K562 (cell line): ENCODE data around the gene THAP6. TPM values are rescaled to one million over a fixed set of nuclear protein-coding genes. Genes with fewer than 3 reads are reported as not detected.
A peak's percentile ranks its signal among the peaks of the same experiment; 100 is the strongest.

Source experiments
- ATAC-seq: fragments of 200-7000 bp; cut with Tn5 transposase; 3 replicates; pipeline ENCODE4 v1.9.1; 2020; ENCODE audit warnings: moderate library complexity
- BruUV-seq: library from RNA; stranded (reverse); fragments of 400-500 nt; replicated peaks from 2 replicates; lab custom pipeline; 2021; lab: Mats Ljungman, UMichigan
- CTCF ChIA-PET: fragments of 300-600 bp; formaldehyde crosslinking; extraction: SDS; loops from one replicate; lab custom pipeline; 2021; ENCODE audit warnings: low intra/inter-chr PET ratio; lab: Yijun Ruan, JAX
- POLR2A ChIA-PET: fragments of 300-600, 350-650 bp; sonication (Branson Sonifier 250); formaldehyde crosslinking; extraction: SDS; loops from one replicate; lab custom pipeline; 2021; ENCODE audit warnings: antibody characterized with exemption, inconsistent platforms; lab: Yijun Ruan, JAX
- DNase-seq, 4 experiments: peaks; one replicate each; pipeline versions ENCODE4 v3.0.0 to v3.0.0-alpha.2; 2011 to 2018; ENCODE audit warnings: low spot score in 3 of 4, mixed read lengths in 3 of 4; ENCODE audit errors: extremely low read depth in 1 of 4
- FAIRE-seq: peaks from 2 replicates; lab custom pipeline; 2011; peaks lifted over from hg19 to GRCh38; lab: Jason Lieb, UNC
- H2AFZ ChIP-seq: 2 replicates; pipeline ENCODE4 v1.6.0; 2011; ENCODE audit warnings: low read depth, low read length, control low read depth, inconsistent platforms
- H3K27ac ChIP-seq: fragments of 200-600 bp; 3 replicates; pipeline ENCODE4 v1.8.0; 2011; ENCODE audit warnings: low read depth, mild to moderate bottlenecking, control low read depth, inconsistent platforms, low read length, moderate library complexity, mixed read lengths; ENCODE audit errors: extremely low read depth
- H3K27me3 ChIP-seq, 2 experiments: fragments of 300-600 bp in 1 of 2; 2 replicates in 1 of 2; 3 replicates in 1 of 2; pipeline versions ENCODE4 v1.6.0 to v1.8.0; 2011; ENCODE audit warnings: inconsistent platforms in 2 of 2, low read length in 2 of 2, mild to moderate bottlenecking in 1 of 2, mixed read lengths in 1 of 2, moderate library complexity in 1 of 2; ENCODE audit not compliant: control insufficient read depth in 2 of 2, insufficient read depth in 2 of 2
- H3K36me3 ChIP-seq: fragments of 300-600 bp; 3 replicates; pipeline ENCODE4 v1.8.0; 2011; ENCODE audit warnings: mild to moderate bottlenecking, low read length, inconsistent platforms; ENCODE audit not compliant: control insufficient read depth, insufficient read depth
- H3K4me1 ChIP-seq, 2 experiments: fragments of 200-600 bp in 1 of 2; replicated peaks in 1 of 2; 2 replicates in 1 of 2; 3 replicates in 1 of 2; pipeline versions ENCODE4 v1.5.1 to v1.8.0; 2011; ENCODE audit warnings: inconsistent platforms in 2 of 2, low read length in 2 of 2, mild to moderate bottlenecking in 1 of 2, mixed read lengths in 1 of 2, moderate library complexity in 1 of 2; ENCODE audit not compliant: control insufficient read depth in 2 of 2, insufficient read depth in 2 of 2
- H3K4me2 ChIP-seq: 2 replicates; pipeline ENCODE4 v1.6.1; 2011; ENCODE audit warnings: low read length, control low read depth, inconsistent platforms, mixed read lengths; ENCODE audit not compliant: insufficient read depth
- H3K4me3 ChIP-seq: fragments of 200-600 bp; sonication (generic), shearing (Covaris generic); 2 replicates; pipeline ENCODE4 v1.5.1; 2016; ENCODE audit warnings: control low read depth, inconsistent platforms
- H3K79me2 ChIP-seq: fragments of 200-600 bp; 3 replicates; pipeline ENCODE4 v1.8.0; 2011; ENCODE audit warnings: low read length, inconsistent platforms; ENCODE audit not compliant: control insufficient read depth, insufficient read depth
- H3K9ac ChIP-seq, 2 experiments: 2 replicates each; pipeline versions ENCODE4 v1.6.0 to v1.6.1; 2011; ENCODE audit warnings: low read depth in 2 of 2, low read length in 2 of 2, control low read depth in 1 of 2, inconsistent platforms in 1 of 2, mild to moderate bottlenecking in 1 of 2, mixed read lengths in 1 of 2; ENCODE audit not compliant: insufficient read depth in 1 of 2
- H3K9me1 ChIP-seq: one replicate; pipeline ENCODE4 v1.6.0; 2011; ENCODE audit warnings: inconsistent platforms, mild to moderate bottlenecking, low read length, moderate library complexity; ENCODE audit not compliant: control insufficient read depth, insufficient read depth
- H3K9me3 ChIP-seq: replicated peaks from 2 replicates; pipeline ENCODE4 v1.5.1; 2011; ENCODE audit warnings: low read depth, low read length, inconsistent platforms; ENCODE audit not compliant: control insufficient read depth, insufficient read depth
- H4K20me1 ChIP-seq: replicated peaks from 2 replicates; pipeline ENCODE4 v1.6.1; 2011; ENCODE audit warnings: low read length, inconsistent platforms, mixed read lengths; ENCODE audit not compliant: control insufficient read depth, insufficient read depth
- CBX2 ChIP-seq: fragments of 200-600 bp; sonication (generic); IDR thresholded peaks from one replicate; pipeline ENCODE4 v1.6.1; 2012; ENCODE audit warnings: mild to moderate bottlenecking, low read length, inconsistent platforms; ENCODE audit not compliant: insufficient read depth, poor library complexity, severe bottlenecking
- CBX3 ChIP-seq, 2 experiments: IDR thresholded peaks; 1 replicate in 1 of 2; 2 replicates in 1 of 2; pipeline ENCODE4 v1.6.1; 2012; ENCODE audit warnings: inconsistent platforms in 2 of 2, low read length in 2 of 2, borderline replicate concordance in 1 of 2, control low read depth in 1 of 2
- DNMT1 ChIP-seq: fragments of 450-650 bp; IDR thresholded peaks from 2 replicates; pipeline ENCODE4 v1.6.1; 2016; ENCODE audit warnings: antibody characterized with exemption, mild to moderate bottlenecking
- HSF4 ChIP-seq: fragments of 250-450 bp; sonication (Bioruptor Pico); IDR thresholded peaks from 2 replicates; pipeline ENCODE4 v2.1.2; 2022; ENCODE audit warnings: mild to moderate bottlenecking, moderate library complexity, borderline replicate concordance
- NFIX ChIP-seq: fragments of 250-450 bp; sonication (Bioruptor Pico); IDR thresholded peaks from 2 replicates; pipeline ENCODE4 v1.4.0; 2020; ENCODE audit warnings: low read depth, mild to moderate bottlenecking, moderate library complexity
- PTRF ChIP-seq: fragments of 450-650 bp; IDR thresholded peaks from 2 replicates; pipeline ENCODE4 v1.6.1; 2016; ENCODE audit warnings: mild to moderate bottlenecking, missing genetic modification characterization, missing compliant biosample characterization
- RBFOX2 ChIP-seq: fragments of 200-400 bp; formaldehyde crosslinking; IDR thresholded peaks from 2 replicates; pipeline ENCODE4 v1.6.1; 2017; ENCODE audit warnings: low read depth, mild to moderate bottlenecking, low read length, moderate library complexity
- RFX5 ChIP-seq: IDR thresholded peaks from 2 replicates; pipeline ENCODE4 v1.6.1; 2011; ENCODE audit warnings: low read depth, mild to moderate bottlenecking, improper control_type of control experiment, low read length
- ZNF175 ChIP-seq: fragments of 200-800 bp; sonication (Bioruptor generic); IDR thresholded peaks from 2 replicates; pipeline ENCODE4 v1.6.1; 2016; ENCODE audit warnings: low read depth, mild to moderate bottlenecking, missing genetic modification characterization, missing compliant biosample characterization
- WGBS: fragments of 100-300 bp; shearing (Covaris generic); methylation state at CpG from one replicate; pipeline ENCODE4 v1.1.6; 2016; ENCODE audit warnings: low coverage, mixed read lengths; ENCODE audit not compliant: insufficient coverage; ENCODE audit errors: missing lambda C conversion rate; 5-methylcytosine and 5-hydroxymethylcytosine counted together
- in situ Hi-C: fragments of 300-500 bp; cut with MboI; formaldehyde crosslinking; loops from 4 replicates; pipeline ENCODE4 v1.15.0; 2018; ENCODE audit warnings: inconsistent platforms, mixed read lengths
- intact Hi-C: fragments of 100-400 bp; cut with micrococcal nuclease; formaldehyde crosslinking; loops from 2 replicates; pipeline ENCODE4 v1.14.2; 2022
- polyA plus RNA-seq, 8 experiments: library from polyadenylated mRNA; depleted of rRNA in 4 of 8; stranded (reverse) in 5 of 8; unstranded in 3 of 8; fragments of >200 nt; fragmentation: Nextera tagmentation in 2 of 8; fragmentation: Illumina TruSeq in 1 of 8; extraction: Ambion mirVana in 2 of 8; extraction: Trizol in 1 of 8; gene quantifications; 2 replicates each; pipeline versions ENCODE4 v1.2.1 to v1.2.3, GENCODE V29; 2011 to 2014; ENCODE audit warnings: inconsistent platforms in 1 of 8, missing spikeins in 1 of 8
- total RNA-seq, 7 experiments: library from RNA; depleted of rRNA in 6 of 7; stranded (reverse); fragments of >200 nt in 6 of 7; fragmentation: Illumina TruSeq in 2 of 7; extraction: Trizol in 2 of 7; gene quantifications; 2 replicates each; pipeline versions ENCODE4 v1.2.1 to v1.2.3, GENCODE V29; 2011 to 2021; ENCODE audit warnings: low replicate concordance in 1 of 7
- TF ChIP-seq, protein P1 (sequence below): sonication (generic); IDR thresholded peaks from 2 replicates; pipeline ENCODE4 v1.6.1; 2016
- TF ChIP-seq, protein P2 (sequence below): fragments of 200-400 bp; formaldehyde crosslinking; IDR thresholded peaks from 2 replicates; pipeline ENCODE4 v1.6.1; 2017; ENCODE audit warnings: mild to moderate bottlenecking, low read depth, low read length, moderate library complexity

The THAP6 gene
- total and polyA plus RNA-seq, 9 of the 15 experiments (the other 6 are each of a cell fraction or from before 2014, with no cell fraction given), result 8.9 to 30.4 (median 17.3) TPM

DNA sequence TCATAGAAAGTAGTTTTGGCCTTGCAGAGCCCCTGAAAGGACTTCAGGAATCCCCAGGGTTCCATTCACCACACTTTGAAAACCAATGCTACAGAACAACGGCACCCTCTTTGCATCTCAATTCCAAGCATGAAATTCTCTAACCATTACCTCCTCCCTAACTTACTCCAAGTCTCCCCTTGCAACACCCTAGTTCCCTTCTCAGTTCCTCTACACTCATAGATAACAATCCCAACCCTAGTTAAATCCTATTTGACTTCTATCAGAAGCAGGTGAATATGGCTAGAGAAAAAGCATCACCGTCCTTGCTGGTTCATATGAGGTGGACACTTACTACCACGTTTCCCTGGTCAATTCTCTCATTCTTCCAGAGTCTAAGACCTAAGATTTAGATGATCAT, 2.4 kb upstream of the THAP6 start:
- ChIA-PET CTCF (no interaction called here), POLR2A (no interaction called here)
- no TSS peak for BruUV-seq
- in situ Hi-C loops, result no loop called here
- Histone ChIP-seq H3K27me3 (no peaks in the 10 kb centered on the region), H3K27ac (peak overlapping the region; percentile 68), H4K20me1 (peaks cover 10% of the 10 kb centered on the region; the same call in 1 of the 2 replicates), H3K4me3 (peak overlapping the region; percentile 56; the same call in 1 of the 2 replicates), H3K36me3 (peaks cover 35% of the 10 kb centered on the region; the same call in 2 of the 3 replicates), H3K79me2 (peaks cover 83% of the 10 kb centered on the region), H2AFZ (no peak overlapping the region), H3K4me2 (peak overlapping the region; percentile 69), H3K9ac (peak overlapping the region in 1 of 2 experiments; percentile 35; a peak in 2 of 4 replicates), H3K9me1 (no peaks in the 10 kb centered on the region), H3K9me3 (peaks cover 6% of the 10 kb centered on the region; the same call in 1 of the 2 replicates), H3K4me1 (peaks cover 0 to 18% of the 10 kb centered on the region in 2 experiments; a peak in 4 of 5 replicates)
- DNase-seq (peak in 1 of 4 experiments; percentile 12), FAIRE-seq (no peak), ATAC-seq (no peak)
- TF ChIP-seq HSF4 (CRISPR knock-in tag) (no peak), PTRF (tag) (no peak), RBFOX2 (peak; percentile 27; the same call in 1 of the 2 replicates), CBX2 (no peak), RFX5 (no peak), ZNF175 (0 out of 2 replicates have a peak, but pooled peaks have one; percentile 11), CBX3 (IDR thresholded peaks at IDR 0.05; ENCODE audit: borderline replicate concordance in 1 of 2, low read length in 2 of 2) (no peak), DNMT1 (no peak), NFIX (CRISPR knock-in tag) (no peak)
- TF ChIP-seq, protein P1, sequence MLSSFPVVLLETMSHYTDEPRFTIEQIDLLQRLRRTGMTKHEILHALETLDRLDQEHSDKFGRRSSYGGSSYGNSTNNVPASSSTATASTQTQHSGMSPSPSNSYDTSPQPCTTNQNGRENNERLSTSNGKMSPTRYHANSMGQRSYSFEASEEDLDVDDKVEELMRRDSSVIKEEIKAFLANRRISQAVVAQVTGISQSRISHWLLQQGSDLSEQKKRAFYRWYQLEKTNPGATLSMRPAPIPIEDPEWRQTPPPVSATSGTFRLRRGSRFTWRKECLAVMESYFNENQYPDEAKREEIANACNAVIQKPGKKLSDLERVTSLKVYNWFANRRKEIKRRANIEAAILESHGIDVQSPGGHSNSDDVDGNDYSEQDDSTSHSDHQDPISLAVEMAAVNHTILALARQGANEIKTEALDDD, result peak; percentile 89
- TF ChIP-seq, protein P2, sequence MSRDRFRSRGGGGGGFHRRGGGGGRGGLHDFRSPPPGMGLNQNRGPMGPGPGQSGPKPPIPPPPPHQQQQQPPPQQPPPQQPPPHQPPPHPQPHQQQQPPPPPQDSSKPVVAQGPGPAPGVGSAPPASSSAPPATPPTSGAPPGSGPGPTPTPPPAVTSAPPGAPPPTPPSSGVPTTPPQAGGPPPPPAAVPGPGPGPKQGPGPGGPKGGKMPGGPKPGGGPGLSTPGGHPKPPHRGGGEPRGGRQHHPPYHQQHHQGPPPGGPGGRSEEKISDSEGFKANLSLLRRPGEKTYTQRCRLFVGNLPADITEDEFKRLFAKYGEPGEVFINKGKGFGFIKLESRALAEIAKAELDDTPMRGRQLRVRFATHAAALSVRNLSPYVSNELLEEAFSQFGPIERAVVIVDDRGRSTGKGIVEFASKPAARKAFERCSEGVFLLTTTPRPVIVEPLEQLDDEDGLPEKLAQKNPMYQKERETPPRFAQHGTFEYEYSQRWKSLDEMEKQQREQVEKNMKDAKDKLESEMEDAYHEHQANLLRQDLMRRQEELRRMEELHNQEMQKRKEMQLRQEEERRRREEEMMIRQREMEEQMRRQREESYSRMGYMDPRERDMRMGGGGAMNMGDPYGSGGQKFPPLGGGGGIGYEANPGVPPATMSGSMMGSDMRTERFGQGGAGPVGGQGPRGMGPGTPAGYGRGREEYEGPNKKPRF, result no peak
- intact Hi-C loops, result loop anchor here (5.0 kb wide), 1 partner anchor 210 kb away; the partner anchor contains the start of gene USO1
- WGBS, result 24% methylated on average over 3 of the region's 3 CpGs
